Stimulated activated CD8-positive, alpha-beta memory T cell treated with anti-CD3 and anti-CD28 coated beads, Interleukin-7, amount 100 ng/mL, for 1 hour (primary cell): ENCODE measurements around the gene PCDHGB2.
"Not testable (repeated sequence)": the region's sequence is repeated elsewhere in the genome, so short reads cannot be mapped to it uniquely, and the experiment has no call there.

Experiments used
- DNase-seq, 2 donors: peaks; one replicate each; pipeline ENCODE4 v3.0.0-alpha.2; 2020; ENCODE audit warnings: low read depth in 2 of 2

Gene PCDHGB2

DNA sequence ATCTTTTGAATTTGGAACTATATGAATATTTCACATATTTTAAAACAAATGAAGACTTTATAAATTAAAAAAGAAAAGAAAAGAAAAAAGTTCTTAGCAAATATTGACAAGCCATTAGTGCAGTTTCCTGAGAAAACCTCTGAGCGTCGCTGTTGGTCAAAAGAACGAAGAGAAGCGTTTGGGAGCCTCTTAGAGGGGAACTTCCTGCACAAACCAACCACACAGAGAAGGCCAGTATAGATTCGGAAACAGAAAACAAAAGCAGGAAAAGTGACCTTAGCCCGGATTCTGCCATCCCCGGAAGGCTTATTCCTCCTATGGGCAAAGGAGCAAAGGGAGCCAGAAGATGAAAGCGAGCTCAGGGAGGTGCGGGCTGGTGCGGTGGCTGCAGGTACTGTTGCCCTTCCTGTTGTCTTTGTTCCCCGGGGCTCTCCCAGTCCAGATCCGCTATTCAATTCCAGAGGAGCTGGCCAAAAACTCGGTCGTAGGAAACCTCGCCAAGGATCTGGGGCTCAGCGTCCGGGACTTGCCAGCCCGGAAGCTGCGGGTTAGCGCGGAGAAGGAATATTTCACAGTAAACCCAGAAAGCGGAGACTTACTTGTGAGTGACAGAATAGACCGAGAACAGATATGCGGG is at the start of gene PCDHGB2:
PCDHGB2 (plus strand) TSS at position 205 of the 637 bp plus-strand sequence; CDS start at position 347, 142 bp downstream.
- no peak for DNase-seq

DNA sequence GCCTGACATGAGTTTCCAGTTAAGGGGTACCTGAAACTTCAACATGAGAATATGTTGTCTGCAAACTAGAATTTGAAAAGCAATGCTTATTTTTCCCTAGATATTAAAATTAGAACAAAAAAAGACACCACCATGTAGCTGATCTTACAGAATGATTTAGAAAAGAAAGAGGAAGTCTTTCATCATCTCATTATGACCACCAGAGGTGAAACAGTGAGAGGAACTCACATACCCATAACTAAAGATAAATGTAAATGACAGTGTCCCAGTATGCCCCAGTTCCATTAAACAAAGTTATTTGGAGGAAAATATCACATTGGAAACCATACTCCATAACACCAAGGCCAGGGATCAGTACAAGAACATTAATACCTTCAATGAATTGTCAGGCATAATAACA is 46.1 kb upstream of the PCDHGB2 start:
- no peak for DNase-seq

DNA sequence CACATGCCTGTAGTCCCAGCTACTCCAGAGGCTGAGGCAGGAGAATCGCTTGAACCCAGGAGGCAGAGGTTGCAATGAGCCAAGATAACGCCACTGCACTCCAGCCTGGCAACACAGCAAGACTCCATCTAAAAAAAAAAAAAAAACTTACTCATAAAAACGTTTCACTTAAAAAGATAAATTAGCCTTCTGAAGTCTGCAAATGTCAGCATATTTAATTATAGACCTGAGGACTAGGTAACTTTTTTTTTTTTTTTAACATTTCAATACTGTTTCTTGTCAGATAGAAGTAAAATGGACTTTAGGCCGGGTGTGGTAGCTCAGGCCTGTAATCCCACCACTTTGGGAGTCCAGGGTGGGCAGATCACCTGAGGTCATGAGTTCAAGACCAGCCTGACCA is 42.8 kb upstream of the PCDHGB2 start:
- DNase-seq: not testable (repeated sequence)

DNA sequence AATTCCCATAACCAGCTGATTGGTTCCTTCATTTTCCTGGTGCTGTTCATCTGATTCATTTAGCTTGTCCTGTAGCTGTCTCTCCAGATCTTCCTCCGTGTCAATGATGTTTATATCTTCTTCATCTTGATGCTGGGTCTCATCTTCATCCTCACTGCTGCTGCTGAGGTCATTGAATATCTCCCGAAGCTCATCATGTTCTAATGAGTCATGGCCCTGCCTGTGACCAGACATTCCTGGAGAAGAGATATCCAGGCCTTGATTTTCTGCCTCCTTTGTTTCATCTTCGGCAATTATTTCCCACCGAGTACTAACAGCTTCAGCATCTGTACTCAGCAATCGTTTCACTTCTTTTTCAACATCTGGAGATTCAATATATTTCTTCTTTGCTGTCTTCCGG is 40.6 kb upstream of the PCDHGB2 start:
- DNase-seq: no peak

DNA sequence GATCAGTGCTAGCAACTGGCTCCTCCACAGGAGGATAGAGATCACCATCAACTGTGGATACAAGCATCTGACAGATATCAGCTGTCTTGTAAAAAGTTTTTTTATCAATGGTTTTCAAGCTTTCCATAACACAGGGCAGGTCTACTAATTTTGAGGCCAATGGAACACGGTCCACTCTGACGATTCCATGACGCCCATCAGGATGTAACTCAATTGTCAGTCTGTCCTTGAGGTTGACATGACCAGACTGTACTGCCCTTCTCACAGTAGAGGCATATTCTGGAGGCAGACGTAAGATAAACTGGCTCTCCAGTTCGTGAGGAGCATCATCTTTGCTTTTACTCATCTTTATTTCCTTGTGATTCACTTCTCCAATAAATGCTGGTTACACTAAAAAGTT is 40.1 kb upstream of the PCDHGB2 start:
- no peak for DNase-seq

DNA sequence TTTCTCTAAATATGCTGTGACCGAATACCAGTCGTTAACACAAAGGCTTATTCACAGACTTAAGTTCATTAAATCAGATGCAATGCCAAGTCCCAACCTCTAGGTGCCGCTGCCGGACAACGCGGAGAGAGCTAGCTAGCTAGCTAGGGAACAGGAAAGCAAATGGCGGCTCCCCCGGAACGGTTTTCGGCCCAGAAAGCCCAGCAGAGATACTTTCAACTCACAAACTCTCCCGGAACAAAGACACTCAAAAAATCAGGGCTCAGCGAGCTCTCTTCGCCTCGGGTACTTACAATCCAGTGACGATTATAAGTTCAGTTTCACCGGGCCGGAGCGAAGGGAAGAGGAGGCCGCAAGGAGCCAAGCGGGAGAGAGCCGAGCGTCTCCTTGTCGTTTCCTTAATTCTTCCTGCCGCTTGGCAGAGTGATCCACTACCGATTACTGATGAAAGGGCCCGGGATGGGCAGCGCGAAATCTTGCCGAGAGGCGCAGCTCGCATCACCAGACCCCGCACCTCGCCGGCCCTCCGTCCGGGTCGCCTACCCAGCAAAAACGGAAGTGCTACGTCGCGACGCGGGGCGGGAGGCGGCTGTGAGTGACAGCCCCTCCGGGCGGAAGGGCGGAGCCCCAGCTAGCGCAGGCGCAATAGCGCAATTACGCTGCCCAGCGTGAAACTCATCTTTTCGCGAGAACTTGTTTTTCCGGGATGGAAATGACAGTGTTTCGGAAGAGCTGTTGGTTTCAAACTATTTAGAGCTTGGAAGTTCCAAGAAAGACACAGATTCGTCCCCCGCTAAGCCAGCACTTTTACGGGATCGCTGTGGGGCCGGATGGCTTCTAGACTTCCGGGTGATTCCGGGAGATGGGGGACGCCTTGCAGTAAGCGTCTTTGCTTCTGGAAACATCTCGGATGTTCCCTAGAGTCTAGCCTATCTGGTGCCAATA is 39.3 kb upstream of the PCDHGB2 start, which contains the start of gene TAF7:
TAF7 (minus strand) TSS at position 560 of the 945 bp plus-strand sequence. CDS start 740 bp downstream, outside the sequence.
- peak; percentile 83 for DNase-seq

DNA sequence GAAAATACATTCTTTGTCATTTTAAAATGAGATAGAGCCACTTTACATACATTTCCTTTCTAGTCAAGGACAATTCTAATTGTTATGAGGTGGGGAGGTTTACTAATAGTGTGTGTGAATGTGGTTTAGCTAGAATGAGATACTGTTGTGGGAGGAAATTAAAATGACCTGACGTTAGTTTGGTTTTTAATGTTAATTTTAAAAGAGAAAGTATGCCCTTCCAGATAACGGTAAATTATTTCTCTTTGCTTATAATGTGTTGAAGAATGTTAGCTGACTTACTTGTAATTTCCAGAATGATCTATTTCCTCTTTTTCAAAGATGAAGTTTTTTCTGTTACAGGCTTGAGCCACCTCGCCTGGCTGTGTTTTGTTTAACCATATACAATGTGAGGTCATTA is 37.5 kb upstream of the PCDHGB2 start:
- DNase-seq: no peak

DNA sequence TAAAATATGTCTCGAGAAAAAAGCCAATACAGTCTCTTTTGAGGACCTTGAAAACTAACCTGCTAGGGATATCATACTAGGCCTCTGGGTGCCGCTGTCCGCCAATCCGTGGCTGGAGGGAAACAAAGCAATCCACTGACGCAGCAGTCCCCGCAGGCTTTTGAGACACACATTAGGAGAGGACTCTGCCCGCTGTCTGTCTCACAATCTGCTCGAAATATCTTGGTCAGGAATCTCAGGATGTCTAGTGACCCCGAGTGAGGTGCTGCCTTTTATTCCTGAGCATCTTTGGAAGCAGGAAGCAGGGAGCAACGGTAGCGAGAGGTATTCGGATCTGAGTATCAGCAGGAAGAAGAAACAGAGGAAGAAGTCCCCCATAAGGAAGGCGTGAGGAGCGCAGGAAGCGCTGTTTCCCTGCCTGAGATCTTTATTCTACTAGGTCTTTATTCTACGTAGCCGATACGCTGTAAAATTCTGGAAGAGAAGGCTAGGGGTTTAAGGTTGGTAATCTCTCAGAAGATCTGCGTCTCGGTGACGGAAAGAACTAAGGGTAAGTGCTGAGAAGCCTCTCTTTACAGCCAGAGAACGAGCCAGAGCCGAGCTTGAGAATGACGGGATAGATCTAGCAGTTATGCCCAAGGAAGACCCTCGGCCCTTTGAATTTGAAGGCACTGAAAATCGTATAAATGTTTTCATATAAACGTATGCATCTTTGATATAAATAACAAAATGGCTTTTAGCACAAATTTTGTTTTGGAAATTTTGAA is 33.5 kb upstream of the PCDHGB2 start:
- DNase-seq: peak; percentile 20 to 45

DNA sequence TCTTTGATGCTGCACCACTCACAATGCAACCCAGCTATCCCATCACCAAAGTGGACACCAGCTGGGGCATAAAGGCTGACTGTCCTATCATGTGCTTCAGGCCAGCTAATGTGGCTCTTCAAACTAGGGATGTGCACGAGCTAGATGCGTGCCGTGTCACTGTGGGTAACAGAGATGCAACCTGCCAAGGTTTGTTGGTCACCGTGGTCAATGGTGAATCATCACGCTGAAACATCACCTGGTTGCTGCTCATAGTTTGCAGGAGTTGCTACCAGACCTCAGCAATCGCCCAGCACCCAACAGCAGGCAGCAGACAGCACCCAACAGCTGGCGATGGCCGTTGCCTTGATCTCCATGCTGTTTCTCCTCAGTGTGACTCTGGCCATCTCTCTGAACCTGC is 31.6 kb upstream of the PCDHGB2 start:
- DNase-seq: no peak

DNA sequence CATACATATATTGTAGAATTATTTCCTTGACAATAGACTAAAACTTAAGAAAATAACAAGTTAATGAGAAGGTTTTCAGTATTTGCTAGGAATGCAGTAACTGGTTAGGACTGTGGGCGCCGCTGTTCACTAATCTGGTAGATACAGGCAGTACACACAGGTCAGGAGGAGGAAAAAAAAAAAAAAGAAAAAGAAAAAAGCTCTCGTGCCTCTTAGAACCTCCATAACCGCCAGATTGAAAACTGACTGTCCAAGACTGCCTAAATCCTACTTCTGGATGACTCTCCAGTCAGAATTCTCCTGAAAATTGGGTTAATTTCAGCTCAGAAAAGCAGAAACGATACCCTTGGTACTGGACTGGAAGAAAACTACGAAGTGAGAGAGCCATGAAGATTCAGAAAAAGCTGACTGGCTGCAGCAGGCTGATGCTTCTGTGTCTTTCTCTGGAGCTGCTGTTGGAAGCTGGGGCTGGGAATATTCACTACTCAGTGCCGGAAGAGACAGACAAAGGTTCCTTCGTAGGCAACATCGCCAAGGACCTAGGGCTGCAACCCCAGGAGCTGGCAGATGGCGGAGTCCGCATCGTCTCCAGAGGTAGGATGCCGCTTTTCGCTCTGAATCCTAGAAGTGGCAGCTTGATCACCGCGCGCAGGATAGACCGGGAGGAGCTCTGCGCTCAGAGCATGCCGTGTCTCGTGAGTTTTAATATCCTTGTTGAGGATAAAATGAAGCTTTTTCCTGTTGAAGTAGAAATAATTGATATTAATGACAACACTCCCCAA is 29.3 kb upstream of the PCDHGB2 start, which contains the start of gene PCDHGA1:
PCDHGA1 (plus strand) TSS at position 216 of the 782 bp plus-strand sequence.
- no peak for DNase-seq

DNA sequence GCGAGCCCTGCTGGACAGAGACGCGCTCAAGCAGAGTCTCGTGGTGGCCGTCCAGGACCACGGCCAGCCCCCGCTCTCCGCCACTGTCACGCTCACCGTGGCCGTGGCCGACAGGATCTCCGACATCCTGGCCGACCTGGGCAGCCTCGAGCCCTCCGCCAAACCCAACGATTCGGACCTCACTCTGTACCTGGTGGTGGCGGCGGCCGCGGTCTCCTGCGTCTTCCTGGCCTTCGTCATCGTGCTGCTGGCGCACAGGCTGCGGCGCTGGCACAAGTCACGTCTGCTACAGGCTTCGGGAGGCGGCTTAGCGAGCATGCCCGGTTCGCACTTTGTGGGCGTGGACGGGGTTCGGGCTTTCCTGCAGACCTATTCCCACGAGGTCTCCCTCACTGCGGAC is 27.2 kb upstream of the PCDHGB2 start:
- not testable (repeated sequence) for DNase-seq

DNA sequence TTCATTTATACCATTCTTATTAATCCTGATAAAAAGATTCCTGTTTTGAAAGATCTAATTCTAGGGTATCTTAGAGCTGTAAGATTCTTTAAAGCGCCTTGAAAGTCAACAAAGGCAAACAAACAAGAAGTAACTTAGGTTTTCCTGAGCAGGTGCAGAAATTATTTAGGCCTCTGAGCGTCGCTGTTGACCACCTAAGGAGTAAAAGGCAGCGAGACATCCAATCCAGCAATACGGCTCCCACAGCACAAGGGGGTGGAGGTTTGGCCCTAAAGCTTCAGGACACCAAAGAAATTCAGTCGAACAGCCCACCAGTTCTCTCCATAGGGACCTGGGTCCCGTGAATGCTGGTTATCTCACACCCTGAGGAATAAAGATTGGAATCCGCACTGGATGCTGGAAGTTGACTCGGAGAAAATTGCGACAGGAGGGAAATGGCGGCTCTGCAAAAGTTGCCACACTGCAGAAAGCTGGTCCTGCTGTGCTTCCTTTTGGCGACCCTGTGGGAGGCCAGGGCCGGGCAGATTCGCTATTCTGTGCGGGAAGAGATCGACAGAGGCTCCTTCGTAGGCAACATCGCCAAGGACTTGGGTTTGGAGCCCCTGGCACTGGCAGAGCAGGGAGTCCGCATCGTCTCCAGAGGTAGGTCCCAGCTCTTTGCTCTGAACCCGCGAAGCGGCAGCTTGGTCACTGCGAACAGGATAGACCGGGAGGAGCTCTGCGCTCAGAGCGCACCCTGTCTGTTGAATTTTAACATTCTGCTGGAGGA is 21.1 kb upstream of the PCDHGB2 start, which contains the start of gene PCDHGA2:
PCDHGA2 (plus strand) TSS at position 223 of the 769 bp plus-strand sequence.
- DNase-seq: no peak

DNA sequence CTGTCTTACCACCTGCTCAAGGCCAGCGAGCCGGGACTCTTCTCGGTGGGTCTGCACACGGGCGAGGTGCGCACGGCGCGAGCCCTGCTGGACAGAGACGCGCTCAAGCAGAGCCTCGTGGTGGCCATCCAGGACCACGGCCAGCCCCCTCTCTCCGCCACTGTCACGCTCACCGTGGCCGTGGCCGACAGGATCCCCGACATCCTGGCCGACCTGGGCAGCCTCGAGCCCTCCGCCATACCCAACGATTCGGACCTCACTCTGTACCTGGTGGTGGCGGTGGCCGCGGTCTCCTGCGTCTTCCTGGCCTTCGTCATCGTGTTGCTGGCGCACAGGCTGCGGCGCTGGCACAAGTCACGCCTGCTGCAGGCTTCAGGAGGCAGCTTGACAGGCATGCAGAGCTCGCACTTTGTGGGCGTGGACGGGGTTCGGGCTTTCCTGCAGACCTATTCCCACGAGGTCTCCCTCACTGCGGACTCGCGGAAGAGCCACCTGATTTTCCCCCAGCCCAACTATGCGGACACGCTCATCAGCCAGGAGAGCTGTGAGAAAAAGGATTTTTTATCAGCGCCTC is 18.9 kb upstream of the PCDHGB2 start:
- not testable (repeated sequence) for DNase-seq

DNA sequence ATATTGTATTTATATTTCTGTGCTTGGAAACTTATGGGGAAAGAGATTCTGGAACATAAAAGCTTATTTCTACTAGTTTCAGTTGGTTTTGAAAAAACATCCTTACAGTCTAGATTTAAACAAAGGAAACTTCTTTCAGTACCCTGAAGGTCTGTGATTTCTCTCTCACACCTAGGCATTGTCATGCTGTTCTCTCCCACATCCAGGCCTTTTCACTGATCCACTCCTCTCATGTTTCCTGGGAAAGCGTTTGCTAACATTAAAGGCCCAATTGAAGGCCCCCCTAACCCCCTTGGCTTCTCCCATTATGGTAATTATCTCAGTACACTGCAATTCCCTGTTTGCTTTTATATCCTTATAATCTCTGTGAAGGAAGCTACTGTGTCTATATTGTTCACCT is 17.0 kb upstream of the PCDHGB2 start:
- DNase-seq: no peak

DNA sequence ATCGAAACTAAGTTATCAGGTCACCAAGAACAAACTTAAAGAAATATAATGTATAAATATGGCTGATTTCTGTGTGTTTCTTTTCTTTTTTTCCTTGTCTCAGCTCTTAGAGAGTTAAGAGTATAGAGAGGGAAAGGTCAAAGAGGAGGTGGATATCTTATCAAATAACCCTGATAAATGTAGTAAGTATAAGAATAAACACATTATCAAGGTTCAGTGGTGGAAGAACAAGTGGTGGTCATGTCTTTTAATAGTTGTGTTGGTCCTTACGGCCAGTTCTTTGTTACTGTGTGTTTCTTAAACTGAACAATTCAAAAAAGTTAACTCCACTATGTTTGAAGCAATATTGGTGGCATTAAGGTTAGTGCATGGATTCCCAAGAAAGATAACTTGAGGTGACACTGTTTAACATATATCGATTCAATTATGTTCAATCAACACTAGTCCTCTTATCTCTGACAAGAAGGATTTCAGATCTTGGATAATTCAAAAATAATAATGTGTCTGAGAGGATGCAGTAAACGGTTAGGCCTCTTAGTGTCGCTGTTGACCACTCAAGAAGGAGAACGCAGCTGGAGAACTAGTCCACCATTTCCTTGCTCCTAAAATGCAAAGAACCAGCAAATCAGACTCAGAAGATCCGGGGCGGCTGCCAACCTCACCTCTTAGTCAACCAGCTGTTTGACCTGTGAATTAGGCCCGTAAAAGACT is 16.4 kb upstream of the PCDHGB2 start, which contains the start of gene PCDHGA3:
PCDHGA3 (plus strand) TSS at position 588 of the 711 bp plus-strand sequence. CDS start 205 bp downstream, outside the sequence.
- no peak for DNase-seq

DNA sequence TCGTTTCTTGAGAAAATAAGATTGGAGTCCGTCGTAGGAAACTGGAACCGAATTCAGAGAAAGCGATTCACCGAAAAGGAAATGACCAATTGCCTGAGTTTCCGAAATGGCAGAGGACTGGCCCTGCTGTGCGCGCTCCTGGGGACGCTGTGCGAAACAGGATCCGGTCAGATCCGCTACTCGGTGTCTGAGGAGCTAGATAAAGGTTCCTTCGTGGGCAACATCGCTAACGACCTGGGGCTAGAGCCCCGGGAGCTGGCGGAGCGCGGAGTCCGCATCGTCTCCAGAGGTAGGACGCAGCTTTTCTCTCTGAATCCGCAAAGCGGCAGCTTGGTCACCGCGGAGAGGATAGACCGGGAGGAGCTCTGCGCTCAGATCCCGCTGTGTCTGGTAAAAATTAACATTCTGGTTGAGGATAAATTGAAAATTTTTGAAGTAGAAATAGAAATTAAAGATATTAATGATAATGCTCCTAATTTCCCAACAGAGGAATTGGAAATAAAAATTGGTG is 15.8 kb upstream of the PCDHGB2 start:
- no peak for DNase-seq

DNA sequence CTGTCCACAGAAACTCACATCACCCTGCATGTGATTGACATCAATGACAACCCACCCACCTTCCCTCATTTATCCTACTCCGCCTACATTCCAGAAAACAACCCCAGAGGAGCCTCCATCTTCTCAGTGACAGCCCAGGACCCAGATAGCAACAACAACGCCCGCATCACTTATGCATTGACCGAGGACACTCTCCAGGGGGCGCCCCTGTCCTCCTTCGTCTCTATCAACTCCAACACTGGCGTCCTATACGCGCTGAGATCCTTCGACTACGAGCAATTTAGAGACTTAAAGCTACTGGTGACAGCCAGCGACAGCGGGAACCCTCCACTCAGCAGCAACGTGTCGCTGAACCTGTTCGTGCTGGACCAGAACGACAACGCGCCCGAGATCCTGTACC is 14.5 kb upstream of the PCDHGB2 start:
- no peak for DNase-seq

DNA sequence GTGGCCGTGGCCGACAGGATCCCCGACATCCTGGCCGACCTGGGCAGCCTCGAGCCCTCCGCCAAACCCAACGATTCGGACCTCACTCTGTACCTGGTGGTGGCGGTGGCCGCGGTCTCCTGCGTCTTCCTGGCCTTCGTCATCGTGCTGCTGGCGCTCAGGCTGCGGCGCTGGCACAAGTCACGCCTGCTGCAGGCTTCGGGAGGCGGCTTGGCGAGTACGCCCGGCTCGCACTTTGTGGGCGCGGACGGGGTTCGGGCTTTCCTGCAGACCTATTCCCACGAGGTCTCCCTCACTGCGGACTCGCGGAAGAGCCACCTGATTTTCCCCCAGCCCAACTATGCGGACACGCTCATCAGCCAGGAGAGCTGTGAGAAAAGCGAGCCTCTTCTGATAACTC is 13.8 kb upstream of the PCDHGB2 start:
- DNase-seq: not testable (repeated sequence)
